Measurements from ENCODE around the gene COL26A1. TPM values are rescaled to one million over a fixed set of nuclear protein-coding genes. Genes with fewer than 3 reads are reported as not detected.
"Not testable (repeated sequence)": the region's sequence is repeated elsewhere in the genome, so short reads cannot be mapped to it uniquely, and the experiment has no call there.

Gene COL26A1
- total RNA-seq, 1 donor from 2014 or later, result 155 TPM

DNA sequence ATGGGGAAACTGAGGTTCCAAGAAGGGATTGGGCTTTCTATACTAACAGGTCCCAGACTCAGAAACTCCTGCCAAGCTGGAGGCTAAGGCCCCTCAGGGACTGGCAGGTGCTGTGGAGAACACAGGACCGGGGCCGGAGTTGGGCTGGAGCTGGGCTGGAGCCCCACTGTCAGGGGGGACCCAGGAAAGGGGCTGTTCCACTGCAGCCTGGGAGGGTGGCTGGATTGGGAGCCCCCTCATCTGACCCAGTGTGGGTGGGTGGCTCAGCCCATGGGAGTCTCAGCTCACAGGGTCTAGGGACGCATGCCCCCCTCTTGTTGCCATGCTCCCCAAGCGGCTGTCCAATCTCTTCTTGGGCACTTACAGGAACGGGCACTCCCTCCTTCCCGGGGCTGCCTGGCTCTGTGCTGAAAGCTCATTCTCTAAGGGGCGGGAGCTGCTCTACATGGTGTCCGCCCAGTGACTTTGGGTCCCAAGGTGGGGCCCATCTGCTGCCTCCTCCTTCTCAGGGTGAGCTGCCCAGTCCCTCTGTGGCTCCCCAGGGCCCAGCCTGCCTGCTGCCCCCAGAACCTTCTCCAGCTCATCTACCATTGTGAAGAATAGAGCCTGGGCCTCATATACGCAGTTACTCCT is 139.9 kb downstream of the COL26A1 start:
- TF ChIP-seq, protein P1, sequence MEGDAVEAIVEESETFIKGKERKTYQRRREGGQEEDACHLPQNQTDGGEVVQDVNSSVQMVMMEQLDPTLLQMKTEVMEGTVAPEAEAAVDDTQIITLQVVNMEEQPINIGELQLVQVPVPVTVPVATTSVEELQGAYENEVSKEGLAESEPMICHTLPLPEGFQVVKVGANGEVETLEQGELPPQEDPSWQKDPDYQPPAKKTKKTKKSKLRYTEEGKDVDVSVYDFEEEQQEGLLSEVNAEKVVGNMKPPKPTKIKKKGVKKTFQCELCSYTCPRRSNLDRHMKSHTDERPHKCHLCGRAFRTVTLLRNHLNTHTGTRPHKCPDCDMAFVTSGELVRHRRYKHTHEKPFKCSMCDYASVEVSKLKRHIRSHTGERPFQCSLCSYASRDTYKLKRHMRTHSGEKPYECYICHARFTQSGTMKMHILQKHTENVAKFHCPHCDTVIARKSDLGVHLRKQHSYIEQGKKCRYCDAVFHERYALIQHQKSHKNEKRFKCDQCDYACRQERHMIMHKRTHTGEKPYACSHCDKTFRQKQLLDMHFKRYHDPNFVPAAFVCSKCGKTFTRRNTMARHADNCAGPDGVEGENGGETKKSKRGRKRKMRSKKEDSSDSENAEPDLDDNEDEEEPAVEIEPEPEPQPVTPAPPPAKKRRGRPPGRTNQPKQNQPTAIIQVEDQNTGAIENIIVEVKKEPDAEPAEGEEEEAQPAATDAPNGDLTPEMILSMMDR (IDR thresholded peaks at IDR 0.05), result no peak
- no peaks in the 10 kb centered on the region for H3K27me3 Mint-ChIP-seq (ENCODE audit: low read depth)
- no peak for DNase-seq (ENCODE audit: low spot score)
- H3K4me3 Mint-ChIP-seq (ENCODE audit: unreplicated experiment), result no peak overlapping the region
- H3K9me3 Mint-ChIP-seq (ENCODE audit: low read depth), result no peaks in the 10 kb centered on the region
- H3K27ac Mint-ChIP-seq (ENCODE audit: unreplicated experiment), result no peak overlapping the region
- H3K4me1 Mint-ChIP-seq (ENCODE audit: low read depth), result peaks cover 4% of the 10 kb centered on the region
- H3K36me3 Mint-ChIP-seq (ENCODE audit: low read depth), result no peaks in the 10 kb centered on the region

DNA sequence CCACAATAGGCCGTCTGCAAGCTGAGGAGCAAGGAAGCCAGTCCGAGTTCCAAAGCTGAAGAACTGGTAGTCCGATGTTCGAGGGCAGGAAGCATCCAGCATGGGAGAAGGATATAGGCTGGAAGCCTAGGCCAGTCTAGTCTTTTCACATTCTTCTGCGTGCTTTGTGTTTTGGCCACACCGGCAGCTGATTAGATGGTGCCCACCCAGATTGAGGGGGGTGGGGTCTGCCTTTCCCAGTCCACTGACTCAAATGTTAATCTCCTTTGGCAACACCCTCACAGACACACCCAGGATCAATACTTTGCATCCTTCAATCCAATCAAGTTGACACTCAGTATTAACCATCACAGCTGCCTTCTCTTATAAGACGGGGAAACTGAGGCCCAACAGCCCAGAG is 142.8 kb downstream of the COL26A1 start:
- H3K4me1 Mint-ChIP-seq (ENCODE audit: low read depth); H3K36me3 Mint-ChIP-seq (ENCODE audit: low read depth); H3K9me3 Mint-ChIP-seq (ENCODE audit: low read depth); H3K4me3 Mint-ChIP-seq (ENCODE audit: unreplicated experiment); DNase-seq (ENCODE audit: low spot score); H3K27me3 Mint-ChIP-seq (ENCODE audit: low read depth); H3K27ac Mint-ChIP-seq (ENCODE audit: unreplicated experiment): not testable (repeated sequence)

DNA sequence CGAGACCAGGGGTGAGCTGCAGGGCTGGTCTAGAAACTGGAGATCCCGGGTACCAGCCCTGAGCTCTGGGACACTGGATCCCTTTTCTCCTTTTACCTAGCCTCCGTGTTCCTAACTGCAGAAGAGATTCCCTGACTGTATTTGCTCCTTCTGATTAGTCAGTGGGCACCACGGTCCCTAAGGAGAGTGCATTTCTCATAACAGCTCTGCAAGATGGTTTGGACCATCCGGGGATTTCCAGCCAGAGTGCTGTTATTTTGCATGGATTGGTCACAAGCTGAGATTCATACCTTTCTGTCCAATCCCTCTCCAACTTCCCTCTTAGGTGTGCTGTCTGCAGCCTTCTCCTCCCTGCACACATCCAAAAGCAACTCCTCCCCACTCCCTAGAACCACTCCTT is 143.9 kb downstream of the COL26A1 start:
- TF ChIP-seq, protein P1 (IDR thresholded peaks at IDR 0.05), result no peak
- peaks cover 5% of the 10 kb centered on the region for H3K4me1 Mint-ChIP-seq (ENCODE audit: low read depth)
- no peak overlapping the region for H3K27ac Mint-ChIP-seq (ENCODE audit: unreplicated experiment)
- H3K9me3 Mint-ChIP-seq (ENCODE audit: low read depth), result no peaks in the 10 kb centered on the region
- H3K36me3 Mint-ChIP-seq (ENCODE audit: low read depth), result peaks cover 1% of the 10 kb centered on the region
- no peak overlapping the region for H3K4me3 Mint-ChIP-seq (ENCODE audit: unreplicated experiment)
- no peak for DNase-seq (ENCODE audit: low spot score)
- H3K27me3 Mint-ChIP-seq (ENCODE audit: low read depth), result no peaks in the 10 kb centered on the region

DNA sequence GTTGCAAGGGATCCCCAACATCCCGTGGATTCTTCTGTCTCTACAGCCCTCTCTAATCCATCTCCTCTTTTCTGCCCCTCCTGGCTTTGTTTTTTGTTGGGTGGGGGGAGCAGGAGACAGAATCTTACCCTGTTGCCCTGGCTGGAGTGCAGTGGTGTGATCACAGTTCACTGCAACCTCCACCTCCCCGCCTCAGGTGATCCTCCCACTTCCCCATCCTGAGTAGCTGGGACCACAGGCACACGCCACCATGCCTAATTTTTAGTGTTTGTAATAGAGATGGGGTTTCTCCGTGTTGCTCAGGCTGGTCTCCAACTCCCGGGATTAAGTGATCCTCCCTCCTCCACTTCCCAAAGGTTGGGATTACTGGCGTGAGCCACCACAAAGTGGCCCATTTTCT is 144.7 kb downstream of the COL26A1 start:
- H3K36me3 Mint-ChIP-seq (ENCODE audit: low read depth), result peaks cover 1% of the 10 kb centered on the region
- DNase-seq (ENCODE audit: low spot score), result no peak
- H3K27me3 Mint-ChIP-seq (ENCODE audit: low read depth), result no peaks in the 10 kb centered on the region
- H3K27ac Mint-ChIP-seq (ENCODE audit: unreplicated experiment), result no peak overlapping the region
- no peaks in the 10 kb centered on the region for H3K9me3 Mint-ChIP-seq (ENCODE audit: low read depth)
- TF ChIP-seq, protein P1 (IDR thresholded peaks at IDR 0.05), result no peak
- no peak overlapping the region for H3K4me3 Mint-ChIP-seq (ENCODE audit: unreplicated experiment)
- H3K4me1 Mint-ChIP-seq (ENCODE audit: low read depth), result peaks cover 5% of the 10 kb centered on the region

DNA sequence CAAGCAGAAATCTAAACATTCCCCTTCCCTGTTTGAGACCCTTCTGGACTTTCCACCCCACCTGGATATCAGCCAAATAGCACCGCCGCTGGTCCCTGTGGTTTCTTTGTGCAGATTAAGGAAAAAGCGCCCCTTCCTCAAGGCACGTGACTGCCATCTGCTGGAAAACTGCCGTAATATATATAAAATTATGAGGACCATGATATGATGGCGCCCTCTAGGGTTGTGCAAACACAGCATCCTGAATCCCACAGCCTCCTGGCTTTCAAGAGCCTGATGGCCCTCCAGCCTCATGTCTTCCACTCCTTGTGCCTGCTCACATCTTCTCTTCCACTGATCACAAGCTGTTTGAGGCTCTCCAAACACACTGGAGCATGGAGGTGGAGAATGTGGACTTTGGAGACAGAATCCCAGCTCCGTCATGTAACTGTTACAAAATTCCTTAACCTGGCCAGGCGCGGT is 145.1 kb downstream of the COL26A1 start:
- Mint-ChIP-seq H3K36me3 (ENCODE audit: low read depth) (peaks cover 1% of the 10 kb centered on the region), H3K4me3 (ENCODE audit: unreplicated experiment) (no peak overlapping the region), H3K27me3 (ENCODE audit: low read depth) (no peaks in the 10 kb centered on the region), H3K27ac (ENCODE audit: unreplicated experiment) (no peak overlapping the region), H3K9me3 (ENCODE audit: low read depth) (no peaks in the 10 kb centered on the region), H3K4me1 (ENCODE audit: low read depth) (peaks cover 5% of the 10 kb centered on the region)
- TF ChIP-seq, protein P1 (IDR thresholded peaks at IDR 0.05), result peak; percentile 97
- DNase-seq (ENCODE audit: low spot score), result no peak

DNA sequence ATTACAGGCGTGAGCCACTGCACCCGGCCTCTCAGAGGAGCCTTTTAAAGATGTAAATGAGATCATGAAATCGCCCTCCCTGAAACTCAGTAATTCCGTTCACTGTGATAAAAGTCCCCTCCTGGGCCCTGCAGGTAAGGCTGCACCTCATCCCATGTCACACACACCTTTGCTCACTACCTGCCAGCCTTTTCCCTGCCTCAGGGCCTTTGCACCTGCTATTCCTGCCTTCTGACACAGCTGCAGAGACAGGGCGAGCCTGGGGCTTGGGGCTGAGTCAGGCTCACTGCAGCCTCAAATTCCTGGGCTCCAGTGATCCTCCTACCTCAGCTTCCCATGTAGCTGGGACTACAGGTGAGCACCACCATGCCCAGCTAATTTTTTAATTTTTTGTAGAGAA is 147.6 kb downstream of the COL26A1 start:
- peaks cover 1% of the 10 kb centered on the region for H3K36me3 Mint-ChIP-seq (ENCODE audit: low read depth)
- no peak overlapping the region for H3K4me3 Mint-ChIP-seq (ENCODE audit: unreplicated experiment)
- TF ChIP-seq, protein P1 (IDR thresholded peaks at IDR 0.05), result no peak
- peaks cover 5% of the 10 kb centered on the region for H3K4me1 Mint-ChIP-seq (ENCODE audit: low read depth)
- H3K9me3 Mint-ChIP-seq (ENCODE audit: low read depth), result no peaks in the 10 kb centered on the region
- no peak overlapping the region for H3K27ac Mint-ChIP-seq (ENCODE audit: unreplicated experiment)
- DNase-seq (ENCODE audit: low spot score), result no peak
- H3K27me3 Mint-ChIP-seq (ENCODE audit: low read depth), result no peaks in the 10 kb centered on the region
